AML-193 (cell line): ENCODE results near the gene EXTL1.

Experiments used
- DNase-seq, 2 experiments: peaks; one replicate each; lab custom pipeline; 2025; lab: John Stamatoyannopoulos, UW

Gene EXTL1

GRCh38 chr1:26023009-26023408 lies 1.4 kb downstream of the EXTL1 start:
- DNase-seq = no peak

GRCh38 chr1:26023826-26024225 lies 2.3 kb downstream of the EXTL1 start:
- DNase-seq = no peak

DNA sequence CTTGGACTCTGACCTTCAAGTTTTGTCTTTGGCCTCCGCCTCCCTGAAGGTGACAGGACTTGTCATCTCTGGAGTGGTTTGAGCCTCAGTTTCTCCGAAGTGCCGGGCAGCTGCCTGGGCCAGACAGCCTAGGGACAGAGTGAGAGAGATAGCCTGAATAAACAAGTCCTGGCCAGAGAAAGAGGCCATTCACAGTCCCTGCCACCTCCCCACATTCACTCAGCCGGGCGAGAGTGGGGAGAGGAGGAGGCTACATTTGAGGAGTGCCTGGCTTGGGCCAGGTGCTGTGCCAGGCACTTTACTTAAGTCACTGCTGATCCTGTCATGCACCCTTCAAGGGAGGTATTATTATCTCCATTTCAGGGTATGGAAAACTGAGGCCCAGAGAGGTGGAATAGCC lies 3.5 kb downstream of the EXTL1 start:
- DNase-seq = no peak

DNA sequence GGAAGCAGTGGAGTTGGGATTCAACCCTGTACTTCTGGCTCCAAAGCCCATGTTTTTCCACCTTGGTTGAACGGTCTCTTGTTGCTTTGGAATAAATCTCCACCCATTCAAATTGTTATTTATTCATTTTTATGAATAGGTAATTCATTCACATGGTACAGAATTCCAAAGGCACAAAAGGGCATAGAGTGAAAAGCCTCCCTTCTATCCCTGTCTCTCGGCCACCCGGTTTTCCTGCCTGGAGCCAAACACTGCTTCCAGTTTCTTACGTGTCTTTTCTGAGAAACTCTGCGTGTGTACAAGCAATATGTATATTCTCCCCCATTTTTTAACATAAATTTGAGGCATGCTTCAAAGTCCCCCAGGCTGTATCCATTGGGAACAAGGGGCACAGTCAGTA lies 3.9 kb downstream of the EXTL1 start:
- no peak for DNase-seq

DNA sequence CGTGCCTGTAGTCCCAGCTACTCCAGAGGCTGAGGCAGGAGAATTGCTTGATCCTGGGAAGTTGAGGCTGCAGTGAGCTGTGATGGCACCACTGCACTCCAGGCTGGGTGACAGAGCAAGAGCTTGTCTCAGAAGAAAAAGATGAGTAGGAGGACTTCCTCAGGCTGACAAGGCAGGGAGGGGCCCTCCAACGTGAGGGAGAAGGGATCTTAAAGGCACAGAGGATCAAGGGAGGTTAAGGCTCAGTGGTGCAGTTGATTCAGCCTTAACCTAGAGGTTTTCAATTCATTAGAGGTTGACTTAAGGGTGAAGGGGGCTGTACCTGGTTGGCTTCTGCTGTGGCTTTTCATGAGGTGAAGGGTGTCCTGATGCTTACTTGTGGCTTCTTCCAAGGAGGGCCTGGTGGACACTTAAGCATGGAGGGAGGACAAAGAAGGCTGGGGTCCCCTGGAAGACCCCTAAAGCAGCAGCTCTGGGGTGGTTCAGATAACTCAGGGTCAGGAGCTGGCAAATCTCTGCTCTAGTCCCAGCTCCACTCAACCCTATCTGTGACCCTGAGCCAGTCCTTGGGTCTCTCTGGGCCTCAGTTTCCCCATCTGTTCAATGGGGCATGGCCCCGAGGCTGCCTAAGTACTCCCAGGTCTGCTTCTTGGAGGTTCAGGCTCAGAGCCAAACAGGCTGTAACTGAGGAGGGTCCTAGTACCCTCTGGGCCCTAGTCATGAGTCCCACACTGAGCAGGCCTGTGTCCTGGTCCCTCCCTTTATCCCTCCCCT lies 6.3 kb downstream of the EXTL1 start:
- peak; percentile 21 to 46 for DNase-seq

DNA sequence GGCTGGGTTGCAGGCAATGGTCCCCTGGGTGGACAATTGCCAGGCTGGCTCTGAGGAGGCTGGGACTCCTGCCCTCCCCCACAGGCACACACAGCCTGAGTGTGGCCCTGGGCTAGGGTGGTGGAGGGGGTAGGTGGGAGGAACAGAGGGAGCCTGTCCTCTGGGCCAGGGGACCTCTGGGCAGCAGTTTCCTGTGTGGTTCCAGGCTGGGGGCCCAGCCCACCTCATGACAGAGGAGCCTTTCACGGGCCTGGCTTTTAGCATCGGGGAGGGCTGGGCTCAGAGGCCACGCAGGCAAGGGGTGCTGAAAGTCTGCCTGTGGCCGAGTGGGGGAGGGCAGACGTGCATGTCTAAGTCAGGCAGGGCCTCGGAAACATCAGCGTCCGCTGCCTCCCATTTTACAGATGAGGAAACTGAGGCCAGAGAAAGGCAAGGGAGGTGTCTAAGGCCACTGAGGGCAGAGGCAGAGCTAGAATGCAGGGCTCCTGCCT lies 7.0 kb downstream of the EXTL1 start:
- no peak for DNase-seq

GRCh38 chr1:26029054-26029863 lies 7.7 kb downstream of the EXTL1 start:
- no peak for DNase-seq

DNA sequence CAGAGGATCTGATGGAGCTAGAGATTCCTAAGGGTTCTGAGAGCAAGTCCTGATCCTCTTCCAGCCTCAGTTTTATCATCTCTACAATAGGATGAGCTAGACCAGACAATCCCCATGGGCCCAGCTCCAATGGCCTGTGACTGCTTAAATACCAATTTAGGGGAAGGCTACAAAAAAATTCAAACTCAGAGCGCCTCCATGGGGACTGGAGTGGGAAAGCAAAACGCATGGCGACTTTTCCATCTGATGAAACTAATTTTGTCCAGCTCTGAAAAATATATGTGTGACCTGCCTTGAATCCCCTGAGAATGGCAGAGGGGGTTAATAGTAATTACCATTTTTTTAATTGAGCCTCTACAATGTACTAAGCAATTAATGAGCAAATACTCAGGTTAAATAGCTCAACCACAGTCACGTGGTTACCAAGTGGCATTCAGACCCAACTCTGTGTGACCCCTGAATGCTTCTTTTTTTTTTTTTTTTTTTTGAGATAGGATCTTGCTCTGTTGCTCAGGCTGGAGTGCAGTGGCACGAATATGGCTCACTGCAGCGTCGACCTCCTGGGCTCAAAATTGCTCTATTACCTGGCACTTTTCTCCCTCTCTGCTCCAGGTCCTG lies 8.4 kb downstream of the EXTL1 start:
- peak; percentile 35 to 39 for DNase-seq

GRCh38 chr1:26031196-26031595 lies 9.6 kb downstream of the EXTL1 start:
- DNase-seq = no peak

- no peak for DNase-seq
Observed at GRCh38 chr1:26031611-26032220, 10.1 kb downstream of the EXTL1 start.

- no peak for DNase-seq
Observed at GRCh38 chr1:26032656-26033357, 11.2 kb downstream of the EXTL1 start.

DNA sequence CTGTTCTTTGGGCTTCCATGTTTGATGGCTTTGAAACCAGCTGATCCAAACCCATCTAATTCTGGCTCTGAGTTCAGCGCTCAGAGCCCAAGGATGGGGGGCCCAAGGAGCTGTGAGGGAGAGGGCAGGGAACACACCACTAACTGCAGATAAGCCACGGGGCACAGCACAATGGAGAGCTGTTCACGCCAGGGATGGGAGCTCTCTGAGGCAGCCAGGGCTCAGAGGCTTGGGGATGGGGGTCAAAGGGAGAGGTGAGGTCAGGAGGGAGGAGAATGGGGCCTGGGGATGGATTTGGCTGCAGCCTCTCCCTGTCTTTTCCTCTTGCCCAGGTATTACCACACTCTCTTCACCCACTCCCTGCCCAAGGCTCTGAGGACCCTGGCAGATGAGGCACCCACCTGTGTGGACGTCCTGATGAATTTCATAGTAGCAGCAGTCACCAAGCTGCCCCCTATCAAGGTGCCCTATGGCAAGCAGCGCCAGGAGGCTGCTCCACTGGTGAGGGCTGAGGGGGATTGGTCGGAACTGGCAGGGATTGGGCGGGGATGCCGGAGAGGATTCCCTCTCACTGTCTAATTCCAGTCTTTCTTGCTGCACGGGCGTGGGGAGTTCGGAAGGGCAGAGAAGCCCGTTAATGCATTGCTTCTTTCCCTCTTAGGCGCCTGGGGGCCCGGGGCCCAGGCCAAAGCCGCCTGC lies 13.1 kb downstream of the EXTL1 start:
- DNase-seq = no peak

- peak; percentile 80 to 89 for DNase-seq
Observed at GRCh38 chr1:26035203-26035958, 13.8 kb downstream of the EXTL1 start.

DNA sequence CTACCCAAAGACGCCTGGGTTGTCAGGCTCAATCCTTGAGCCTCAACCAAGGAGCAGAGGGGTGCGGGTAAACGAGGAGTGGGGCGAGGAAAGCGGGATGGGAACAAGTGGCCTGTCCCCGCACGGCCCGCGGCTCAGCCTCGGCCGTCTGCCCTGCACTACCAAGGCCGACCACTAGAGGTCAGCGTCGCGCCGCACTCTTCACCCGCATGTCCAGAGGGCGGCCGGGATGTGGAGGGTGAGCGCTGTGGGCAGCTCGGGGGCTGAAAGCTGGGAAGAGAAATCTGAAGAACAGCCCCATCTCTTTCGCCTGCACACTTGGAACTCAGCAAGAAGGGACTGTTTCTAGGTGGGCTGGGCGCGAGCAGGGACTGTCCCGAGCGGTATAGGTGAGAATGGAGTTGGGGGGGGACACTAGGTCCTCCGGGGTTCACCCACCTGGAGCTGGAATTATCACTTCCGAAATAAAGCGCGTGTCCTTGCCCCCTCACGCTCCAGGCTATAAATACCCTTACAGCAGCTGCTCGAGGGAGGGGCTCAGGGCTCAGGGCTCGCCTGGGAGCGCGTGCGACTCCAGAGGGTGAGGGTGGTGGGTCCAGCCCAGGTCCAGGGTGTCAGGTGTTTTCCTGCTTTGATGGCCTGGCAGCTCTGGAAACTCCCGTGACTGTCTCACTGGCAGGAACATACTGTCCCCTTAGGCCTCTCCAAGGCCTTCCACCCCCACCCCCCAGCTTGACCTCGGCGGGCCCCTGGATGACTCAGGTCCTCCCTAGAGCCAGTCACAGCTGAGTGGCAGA lies 14.6 kb downstream of the EXTL1 start:
- DNase-seq = peak; percentile 32 to 58

- DNase-seq = no peak
Observed at GRCh38 chr1:26036756-26037281, 15.2 kb downstream of the EXTL1 start.

DNA sequence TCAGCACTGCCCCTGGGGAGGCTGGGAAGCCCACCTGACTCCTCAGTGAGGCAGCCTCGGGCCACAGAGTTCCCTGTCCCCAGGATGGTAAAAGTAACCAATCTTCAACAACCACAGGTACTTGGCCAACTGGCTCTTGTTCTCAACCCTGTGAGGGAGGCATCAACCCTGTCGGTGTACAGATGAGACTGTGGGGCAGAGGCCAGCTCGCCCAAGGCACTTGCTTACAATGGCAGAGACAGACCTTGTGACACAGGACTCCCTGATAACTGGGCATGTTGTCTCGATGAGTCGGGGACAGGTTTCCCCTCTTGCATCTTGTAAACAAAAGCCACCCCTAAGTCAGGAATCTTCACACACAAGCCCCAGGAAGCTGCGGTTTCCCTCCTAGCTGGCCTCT lies 16.3 kb downstream of the EXTL1 start:
- DNase-seq = no peak

- no peak for DNase-seq
Observed at GRCh38 chr1:26038477-26038876, 16.9 kb downstream of the EXTL1 start.

GRCh38 chr1:26038904-26039303 lies 17.3 kb downstream of the EXTL1 start:
- DNase-seq = no peak

- no peak for DNase-seq
Observed at GRCh38 chr1:26041401-26041800, 19.8 kb downstream of the EXTL1 start.
